Fibroblast of lung (primary cell): Measurements from ENCODE around the gene SLC38A7. TPM values are rescaled to one million over a fixed set of nuclear protein-coding genes. Genes with fewer than 3 reads are reported as not detected.

Experiments
- DNase-seq, 2 donors: peaks; one replicate each; pipeline versions ENCODE4 v3.0.0 to v3.0.0-alpha.2; 2010; ENCODE audit warnings: low read depth in 2 of 2
- H2AFZ ChIP-seq: 2 replicates; pipeline ENCODE4 v1.5.1; 2012; ENCODE audit warnings: low read length, control low read depth, inconsistent platforms
- H3K27ac ChIP-seq: 2 replicates; pipeline ENCODE4 v1.5.1; 2011; ENCODE audit warnings: low read length, control low read depth; ENCODE audit not compliant: insufficient read depth
- H3K27me3 ChIP-seq: 2 replicates; pipeline ENCODE4 v1.5.1; 2011; ENCODE audit warnings: mild to moderate bottlenecking, low read length; ENCODE audit not compliant: control insufficient read depth, insufficient read depth
- H3K36me3 ChIP-seq: 2 replicates; pipeline ENCODE4 v1.5.1; 2011; ENCODE audit warnings: low read length; ENCODE audit not compliant: control insufficient read depth, insufficient read depth
- H3K4me1 ChIP-seq: 2 replicates; pipeline ENCODE4 v1.5.1; 2011; ENCODE audit warnings: low read length; ENCODE audit not compliant: control insufficient read depth, insufficient read depth; ENCODE audit errors: extremely low read depth
- H3K4me2 ChIP-seq: 2 replicates; pipeline ENCODE4 v1.5.1; 2011; ENCODE audit warnings: low read length, control low read depth; ENCODE audit not compliant: insufficient read depth; ENCODE audit errors: extremely low read depth
- H3K4me3 ChIP-seq, 4 experiments: fragments of 200-600 bp in 1 of 4; sonication (generic) in 1 of 4; replicated peaks in 1 of 4; 2 replicates each; pipeline ENCODE4 v1.5.1; 2011 to 2016; ENCODE audit warnings: low read length in 4 of 4, low read depth in 3 of 4, mild to moderate bottlenecking in 3 of 4, control low read depth in 2 of 4, inconsistent platforms in 1 of 4, mixed read lengths in 1 of 4; ENCODE audit not compliant: insufficient read depth in 1 of 4; ENCODE audit errors: control extremely low read depth in 1 of 4
- H3K79me2 ChIP-seq: 2 replicates; pipeline ENCODE4 v1.5.1; 2012; ENCODE audit warnings: mild to moderate bottlenecking, low read length, inconsistent platforms; ENCODE audit not compliant: control insufficient read depth, insufficient read depth
- H3K9ac ChIP-seq: 2 replicates; pipeline ENCODE4 v1.5.1; 2011; ENCODE audit warnings: mild to moderate bottlenecking, low read length, control low read depth; ENCODE audit not compliant: insufficient read depth
- H3K9me3 ChIP-seq: 2 replicates; pipeline ENCODE4 v1.5.1; 2012; ENCODE audit warnings: low read depth, low read length; ENCODE audit not compliant: control insufficient read depth, insufficient read depth
- H4K20me1 ChIP-seq: 2 replicates; pipeline ENCODE4 v1.5.1; 2011; ENCODE audit warnings: low read length; ENCODE audit not compliant: control insufficient read depth, insufficient read depth; ENCODE audit errors: extremely low read depth
- EZH2 ChIP-seq: IDR thresholded peaks from 2 replicates; pipeline ENCODE4 v1.5.1; 2012; ENCODE audit warnings: low read length, control low read depth, mild to moderate bottlenecking; ENCODE audit errors: missing control alignments
- polyA plus RNA-seq, 2 donors: library from polyadenylated mRNA; depleted of rRNA in 1 of 2; stranded (reverse) in 1 of 2; unstranded in 1 of 2; fragments of >200 nt; gene quantifications; 2 replicates each; pipeline ENCODE4 v1.2.1, GENCODE V29; 2011 to 2012; ENCODE audit warnings: missing spikeins in 1 of 2
- total RNA-seq: library from RNA; depleted of rRNA; stranded (reverse); fragments of >200 nt; gene quantifications from 2 replicates; pipeline ENCODE4 v1.2.1, GENCODE V29; 2014
- TF ChIP-seq, protein P1 (sequence below), 2 donors: IDR thresholded peaks in 1 of 2; conservative IDR thresholded peaks in 1 of 2; 1 replicate in 1 of 2; 2 replicates in 1 of 2; pipeline ENCODE4 v1.5.1; 2011 to 2012; ENCODE audit warnings: low read length in 2 of 2, control low read depth in 1 of 2, inconsistent platforms in 1 of 2, low read depth in 1 of 2, mild to moderate bottlenecking in 1 of 2

SLC38A7 gene
- total and polyA plus RNA-seq, 2 donors (not counting 1 experiment from before 2014, with no cell fraction given) = 15.4 to 30.1 TPM

DNA sequence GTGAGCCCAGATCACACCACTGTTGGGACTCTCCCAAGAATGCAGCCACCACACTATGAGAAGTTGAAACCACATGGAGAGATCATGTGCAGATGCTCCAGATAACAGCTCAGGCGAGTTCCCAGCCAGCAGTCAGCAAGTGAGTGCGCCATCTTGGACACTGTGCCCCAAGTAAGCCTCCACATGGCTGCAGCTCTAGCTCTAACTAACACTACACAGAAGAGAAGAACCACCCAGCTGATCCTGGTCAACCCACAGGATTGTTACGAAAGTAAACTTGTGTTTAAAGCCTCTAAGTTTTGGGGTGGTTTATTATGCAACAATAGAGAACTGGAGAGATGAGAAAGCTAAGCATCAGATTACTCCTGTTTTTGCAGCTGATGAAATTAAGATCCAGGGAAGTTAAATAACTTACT is 25.8 kb downstream of the SLC38A7 start:
- TF ChIP-seq, protein P1, sequence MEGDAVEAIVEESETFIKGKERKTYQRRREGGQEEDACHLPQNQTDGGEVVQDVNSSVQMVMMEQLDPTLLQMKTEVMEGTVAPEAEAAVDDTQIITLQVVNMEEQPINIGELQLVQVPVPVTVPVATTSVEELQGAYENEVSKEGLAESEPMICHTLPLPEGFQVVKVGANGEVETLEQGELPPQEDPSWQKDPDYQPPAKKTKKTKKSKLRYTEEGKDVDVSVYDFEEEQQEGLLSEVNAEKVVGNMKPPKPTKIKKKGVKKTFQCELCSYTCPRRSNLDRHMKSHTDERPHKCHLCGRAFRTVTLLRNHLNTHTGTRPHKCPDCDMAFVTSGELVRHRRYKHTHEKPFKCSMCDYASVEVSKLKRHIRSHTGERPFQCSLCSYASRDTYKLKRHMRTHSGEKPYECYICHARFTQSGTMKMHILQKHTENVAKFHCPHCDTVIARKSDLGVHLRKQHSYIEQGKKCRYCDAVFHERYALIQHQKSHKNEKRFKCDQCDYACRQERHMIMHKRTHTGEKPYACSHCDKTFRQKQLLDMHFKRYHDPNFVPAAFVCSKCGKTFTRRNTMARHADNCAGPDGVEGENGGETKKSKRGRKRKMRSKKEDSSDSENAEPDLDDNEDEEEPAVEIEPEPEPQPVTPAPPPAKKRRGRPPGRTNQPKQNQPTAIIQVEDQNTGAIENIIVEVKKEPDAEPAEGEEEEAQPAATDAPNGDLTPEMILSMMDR (conservative IDR thresholded peaks at IDR 0.05 in 1 of 2, IDR thresholded peaks at IDR 0.05 in 1 of 2; ENCODE audit: low read depth in 1 of 2, low read length in 2 of 2) = no peak
- H3K9me3 ChIP-seq = no peaks in the 10 kb centered on the region
- H3K4me2 ChIP-seq = no peak overlapping the region
- no peaks in the 10 kb centered on the region for H3K79me2 ChIP-seq
- H3K27me3 ChIP-seq = no peaks in the 10 kb centered on the region
- no peaks in the 10 kb centered on the region for H4K20me1 ChIP-seq
- peak; percentile 16 to 39 for DNase-seq
- no peak overlapping the region for H3K27ac ChIP-seq
- H3K4me1 ChIP-seq = no peaks in the 10 kb centered on the region
- no peak overlapping the region for H2AFZ ChIP-seq
- H3K4me3 ChIP-seq = no peak overlapping the region
- no peak overlapping the region for H3K9ac ChIP-seq
- no peaks in the 10 kb centered on the region for H3K36me3 ChIP-seq

DNA sequence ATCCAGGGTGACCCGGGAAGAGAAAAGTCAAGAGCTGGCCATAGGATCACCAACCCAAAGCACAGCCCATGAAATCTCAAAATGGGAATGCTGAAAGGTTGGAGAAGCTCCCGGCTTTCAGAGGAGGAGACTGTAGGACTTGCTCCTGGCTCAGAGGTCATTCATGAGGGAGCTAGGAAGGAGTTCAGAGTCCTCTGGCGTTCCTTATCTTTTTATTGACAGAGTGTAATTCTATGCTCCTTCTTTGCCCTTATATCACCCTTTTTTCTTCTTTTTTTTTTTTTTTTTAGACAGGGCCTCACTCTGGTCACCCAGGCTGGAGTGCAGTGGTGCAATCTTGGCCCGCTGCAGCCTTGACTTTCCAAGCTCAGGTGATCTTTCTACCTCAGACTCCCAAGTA is 27.7 kb downstream of the SLC38A7 start:
- Histone ChIP-seq H3K36me3 (no peaks in the 10 kb centered on the region), H3K4me1 (no peaks in the 10 kb centered on the region), H2AFZ (no peak overlapping the region), H3K27me3 (no peaks in the 10 kb centered on the region), H4K20me1 (no peaks in the 10 kb centered on the region), H3K27ac (no peak overlapping the region), H3K9me3 (no peaks in the 10 kb centered on the region), H3K4me3 (no peak overlapping the region), H3K79me2 (no peaks in the 10 kb centered on the region), H3K9ac (no peak overlapping the region), H3K4me2 (no peak overlapping the region)
- no peak for DNase-seq
- TF ChIP-seq, protein P1 (conservative IDR thresholded peaks at IDR 0.05 in 1 of 2, IDR thresholded peaks at IDR 0.05 in 1 of 2; ENCODE audit: low read depth in 1 of 2, low read length in 2 of 2) = no peak
- TF ChIP-seq EZH2 = no peak

DNA sequence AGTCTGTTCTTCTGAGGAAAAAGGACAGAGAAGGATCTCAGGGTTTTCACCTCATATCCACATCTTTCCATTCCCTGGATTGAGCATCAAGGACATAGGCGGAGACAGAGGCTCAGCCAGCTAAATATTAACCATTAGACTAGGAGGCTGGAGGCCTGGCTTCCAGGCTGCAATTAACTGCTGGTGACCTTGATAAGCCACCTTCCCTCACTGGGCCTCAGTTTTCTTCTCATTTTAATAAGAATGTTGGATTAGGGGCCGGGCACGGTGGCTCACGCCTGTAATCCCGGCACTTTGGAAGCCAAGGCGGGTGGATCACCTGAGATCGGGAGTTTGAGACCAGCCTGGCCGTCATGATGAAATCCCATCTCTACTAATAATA is 29.4 kb downstream of the SLC38A7 start:
- H3K36me3 ChIP-seq = no peaks in the 10 kb centered on the region
- H3K27ac ChIP-seq = no peak overlapping the region
- no peaks in the 10 kb centered on the region for H3K79me2 ChIP-seq
- no peaks in the 10 kb centered on the region for H3K27me3 ChIP-seq
- no peaks in the 10 kb centered on the region for H3K9me3 ChIP-seq
- no peaks in the 10 kb centered on the region for H4K20me1 ChIP-seq
- H3K9ac ChIP-seq = no peak overlapping the region
- H2AFZ ChIP-seq = no peak overlapping the region
- no peaks in the 10 kb centered on the region for H3K4me1 ChIP-seq
- H3K4me2 ChIP-seq = no peak overlapping the region
- H3K4me3 ChIP-seq = no peak overlapping the region
- no peak for TF ChIP-seq EZH2
- TF ChIP-seq, protein P1 (conservative IDR thresholded peaks at IDR 0.05 in 1 of 2, IDR thresholded peaks at IDR 0.05 in 1 of 2; ENCODE audit: low read depth in 1 of 2, low read length in 2 of 2) = no peak
- no peak for DNase-seq
